Measurements from ENCODE around the gene PACS2.

DNA sequence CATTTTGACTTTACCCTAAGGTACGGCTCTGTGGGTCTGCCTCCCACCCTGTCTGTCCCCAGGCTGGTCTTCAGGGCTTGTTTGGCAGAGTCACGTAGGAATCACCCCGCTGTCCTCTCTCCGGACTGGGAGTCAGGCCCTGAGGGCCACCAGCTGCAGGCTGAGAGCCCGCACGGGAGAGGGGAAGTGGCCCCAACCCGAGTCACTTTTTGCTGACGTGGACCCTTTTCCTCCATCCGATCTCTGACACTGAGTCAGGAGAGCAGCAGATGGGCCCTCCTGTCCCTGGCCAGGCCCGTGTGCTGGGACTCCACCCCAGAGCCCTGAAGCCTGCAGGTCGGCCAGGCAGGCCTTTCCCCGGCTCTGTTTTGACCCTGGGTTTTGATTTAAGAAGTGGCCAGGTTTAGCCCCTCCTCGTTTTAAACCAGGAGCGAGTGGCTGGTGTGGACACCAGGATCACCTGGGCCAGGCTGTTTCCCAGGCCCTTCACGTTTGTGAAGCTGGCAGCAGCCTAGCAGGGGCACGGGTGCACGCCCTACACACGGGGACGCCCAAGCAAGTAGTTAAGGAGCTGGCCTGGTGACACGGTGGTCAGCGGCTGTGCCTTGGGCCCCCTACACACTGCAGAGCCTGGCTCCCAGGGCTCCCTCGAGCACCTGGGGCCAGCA lies 71.3 kb downstream of the PACS2 start:
- TF ChIP-seq EZH2phosphoT487 (IDR thresholded peaks at IDR 0.05; ENCODE audit: insufficient read depth, low read depth) (no peak), EZH2 (IDR thresholded peaks at IDR 0.05; ENCODE audit: insufficient read depth, poor library complexity, severe bottlenecking) (no peak)

Data from GM23248 (cell line).